G401 (cell line): ENCODE measurements around the gene OMA1. TPM values are rescaled to one million over a fixed set of nuclear protein-coding genes. Genes with fewer than 3 reads are reported as not detected.
A peak's percentile ranks its signal among the peaks of the same experiment; 100 is the strongest.

Experiments used
- DNase-seq: peaks from one replicate; pipeline ENCODE4 v3.0.0-alpha.2; 2015; ENCODE audit warnings: low spot score
- in situ Hi-C: cut with HindIII; loops from 2 replicates; pipeline ENCODE4 v1.10.0; 2016; ENCODE audit warnings: low sequenced_read_pairs, mixed read lengths
- total RNA-seq: library from RNA; depleted of rRNA; stranded (reverse); fragments of >200 nt; shearing (Covaris generic); gene quantifications from 2 replicates; pipeline ENCODE4 v1.2.3, GENCODE V29; 2014

Gene OMA1
- total RNA-seq, 1 experiment from 2014 or later = 24.6 TPM

- in situ Hi-C loops = no loop called here
- no peak for DNase-seq
Measured at GRCh38 chr1:58469476-58469875, 77.0 kb downstream of the OMA1 start.

GRCh38 chr1:58469016-58469415, 77.5 kb downstream of the OMA1 start:
- no peak for DNase-seq
- in situ Hi-C loops = no loop called here

GRCh38 chr1:58468612-58469011, 77.9 kb downstream of the OMA1 start:
- in situ Hi-C loops = no loop called here
- DNase-seq = no peak

- in situ Hi-C loops = no loop called here
- DNase-seq = no peak
Measured at GRCh38 chr1:58466630-58467241, 79.8 kb downstream of the OMA1 start.

- in situ Hi-C loops = no loop called here
- no peak for DNase-seq
Measured at GRCh38 chr1:58465825-58466629, 80.5 kb downstream of the OMA1 start.

GRCh38 chr1:58465176-58465575, 81.3 kb downstream of the OMA1 start:
- DNase-seq = no peak
- in situ Hi-C loops = no loop called here

- in situ Hi-C loops = no loop called here
- no peak for DNase-seq
Measured at GRCh38 chr1:58460469-58460868, 86.1 kb downstream of the OMA1 start.

- no peak for DNase-seq
- in situ Hi-C loops = no loop called here
Measured at GRCh38 chr1:58459911-58460310, 86.6 kb downstream of the OMA1 start.

- DNase-seq = peak; percentile 8
- in situ Hi-C loops = no loop called here
Measured at GRCh38 chr1:58457023-58457635, 89.4 kb downstream of the OMA1 start.

GRCh38 chr1:58456470-58456869, 90.1 kb downstream of the OMA1 start:
- DNase-seq = no peak
- in situ Hi-C loops = no loop called here

GRCh38 chr1:58454807-58455206, 91.7 kb downstream of the OMA1 start:
- DNase-seq = no peak
- in situ Hi-C loops = no loop called here

- in situ Hi-C loops = no loop called here
- no peak for DNase-seq
Measured at GRCh38 chr1:58454385-58454784, 92.1 kb downstream of the OMA1 start.

- in situ Hi-C loops = no loop called here
- DNase-seq = no peak
Measured at GRCh38 chr1:58451560-58452191, 94.8 kb downstream of the OMA1 start.

- in situ Hi-C loops = no loop called here
- no peak for DNase-seq
Measured at GRCh38 chr1:58447886-58448285, 98.6 kb downstream of the OMA1 start.

GRCh38 chr1:58447042-58447441, 99.5 kb downstream of the OMA1 start:
- in situ Hi-C loops = no loop called here
- DNase-seq = no peak

- in situ Hi-C loops = no loop called here
- no peak for DNase-seq
Measured at GRCh38 chr1:58446368-58446767, 100.2 kb downstream of the OMA1 start.

- in situ Hi-C loops = no loop called here
- no peak for DNase-seq
Measured at GRCh38 chr1:58443986-58444868, 102.3 kb downstream of the OMA1 start.

- in situ Hi-C loops = no loop called here
- DNase-seq = peak; percentile 77
Measured at GRCh38 chr1:58442114-58442513, 104.4 kb downstream of the OMA1 start.

- DNase-seq = peak; percentile 70
- in situ Hi-C loops = no loop called here
Measured at GRCh38 chr1:58441699-58442098, 104.8 kb downstream of the OMA1 start.
